Measurements from ENCODE around the gene CCDC87. TPM values are rescaled to one million over a fixed set of nuclear protein-coding genes. Genes with fewer than 3 reads are reported as not detected.

The CCDC87 gene
- total RNA-seq, 1 donor from 2014 or later = 0.54 TPM

DNA sequence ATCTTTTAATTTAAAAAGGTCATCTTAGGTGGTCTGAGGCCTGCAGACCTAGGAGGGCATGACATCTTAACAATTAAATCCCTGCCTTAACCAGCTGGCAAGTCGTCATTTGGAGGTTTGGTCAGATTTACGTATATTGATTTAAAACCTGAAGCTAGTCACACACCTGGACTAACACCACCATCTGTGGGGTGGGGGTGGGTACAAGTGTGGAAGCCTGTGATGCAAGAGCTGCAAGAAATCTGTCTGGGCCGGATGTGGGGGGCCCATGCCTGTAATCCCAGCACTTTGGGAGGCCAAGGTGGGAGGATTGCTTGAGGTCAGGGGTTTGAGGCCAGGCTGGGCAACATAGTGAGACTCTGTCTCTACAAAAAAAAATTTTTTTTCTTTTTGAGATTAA lies 11.6 kb downstream of the CCDC87 start:
- H3K9me3 Mint-ChIP-seq (ENCODE audit: unreplicated experiment) = peaks cover 4% of the 10 kb centered on the region
- no peaks in the 10 kb centered on the region for H3K36me3 Mint-ChIP-seq (ENCODE audit: low read depth, unreplicated experiment)
- peaks cover 5% of the 10 kb centered on the region for H3K27me3 Mint-ChIP-seq (ENCODE audit: unreplicated experiment)
- no peak for DNase-seq (ENCODE audit: low spot score)
- TF ChIP-seq, protein P1, sequence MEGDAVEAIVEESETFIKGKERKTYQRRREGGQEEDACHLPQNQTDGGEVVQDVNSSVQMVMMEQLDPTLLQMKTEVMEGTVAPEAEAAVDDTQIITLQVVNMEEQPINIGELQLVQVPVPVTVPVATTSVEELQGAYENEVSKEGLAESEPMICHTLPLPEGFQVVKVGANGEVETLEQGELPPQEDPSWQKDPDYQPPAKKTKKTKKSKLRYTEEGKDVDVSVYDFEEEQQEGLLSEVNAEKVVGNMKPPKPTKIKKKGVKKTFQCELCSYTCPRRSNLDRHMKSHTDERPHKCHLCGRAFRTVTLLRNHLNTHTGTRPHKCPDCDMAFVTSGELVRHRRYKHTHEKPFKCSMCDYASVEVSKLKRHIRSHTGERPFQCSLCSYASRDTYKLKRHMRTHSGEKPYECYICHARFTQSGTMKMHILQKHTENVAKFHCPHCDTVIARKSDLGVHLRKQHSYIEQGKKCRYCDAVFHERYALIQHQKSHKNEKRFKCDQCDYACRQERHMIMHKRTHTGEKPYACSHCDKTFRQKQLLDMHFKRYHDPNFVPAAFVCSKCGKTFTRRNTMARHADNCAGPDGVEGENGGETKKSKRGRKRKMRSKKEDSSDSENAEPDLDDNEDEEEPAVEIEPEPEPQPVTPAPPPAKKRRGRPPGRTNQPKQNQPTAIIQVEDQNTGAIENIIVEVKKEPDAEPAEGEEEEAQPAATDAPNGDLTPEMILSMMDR (IDR thresholded peaks at IDR 0.05; ENCODE audit: unreplicated experiment) = no peak
- H3K27ac Mint-ChIP-seq (ENCODE audit: unreplicated experiment) = no peak overlapping the region
- no peaks in the 10 kb centered on the region for H3K4me1 Mint-ChIP-seq (ENCODE audit: unreplicated experiment)
- H3K4me3 Mint-ChIP-seq (ENCODE audit: unreplicated experiment) = no peak overlapping the region

DNA sequence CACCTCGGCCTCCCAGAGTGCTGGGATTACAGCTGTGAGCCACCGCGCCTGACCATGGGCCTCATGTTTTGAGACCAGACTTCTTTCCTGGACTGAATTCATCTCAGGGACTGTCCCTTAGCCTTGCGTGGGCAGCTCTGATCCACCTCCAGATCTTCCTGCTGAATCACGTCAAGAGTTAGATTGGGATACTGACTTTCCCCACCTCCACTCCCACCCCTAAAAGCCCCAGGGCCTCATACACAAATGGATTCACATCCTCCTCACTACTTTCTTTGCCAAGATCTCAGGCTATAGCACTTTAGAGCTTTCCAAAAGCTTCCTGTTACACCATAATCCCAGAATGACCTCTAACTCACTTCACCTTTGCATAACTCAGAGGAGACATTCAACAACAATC lies 12.1 kb downstream of the CCDC87 start:
- Mint-ChIP-seq H3K4me3 (ENCODE audit: unreplicated experiment) (no peak overlapping the region), H3K36me3 (ENCODE audit: low read depth, unreplicated experiment) (no peaks in the 10 kb centered on the region)

DNA sequence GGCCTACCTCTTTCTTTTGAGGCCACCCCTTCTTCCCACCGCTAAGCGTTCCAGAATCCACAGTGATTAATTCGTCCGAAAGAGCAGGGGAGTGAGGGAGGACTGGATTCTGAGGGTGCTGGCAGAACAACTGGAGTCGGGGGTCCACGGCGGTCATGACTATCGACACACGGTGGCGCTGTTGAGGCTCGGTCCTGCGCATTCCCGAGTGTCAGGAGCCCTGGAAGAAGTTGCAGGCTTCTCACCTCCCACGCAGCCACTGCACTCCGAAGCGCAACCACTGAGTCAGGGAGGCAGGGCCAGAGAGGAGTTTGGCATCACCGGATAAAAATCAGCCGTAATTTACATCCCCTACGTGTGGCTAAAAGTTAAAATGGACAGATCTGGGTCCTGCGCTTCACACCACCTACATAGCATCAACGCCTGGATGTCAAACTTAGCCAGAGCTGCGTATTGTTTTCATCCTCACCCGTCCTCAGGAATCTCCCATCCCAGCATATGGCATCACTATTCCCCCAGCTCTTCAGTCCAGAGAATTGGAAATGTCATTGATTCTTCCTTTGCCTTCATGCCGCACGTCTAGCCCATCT lies 13.8 kb downstream of the CCDC87 start:
- no peak overlapping the region for H3K4me3 Mint-ChIP-seq (ENCODE audit: unreplicated experiment)
- peaks cover 5% of the 10 kb centered on the region for H3K27me3 Mint-ChIP-seq (ENCODE audit: unreplicated experiment)
- peaks cover 2% of the 10 kb centered on the region for H3K36me3 Mint-ChIP-seq (ENCODE audit: low read depth, unreplicated experiment)
- H3K27ac Mint-ChIP-seq (ENCODE audit: unreplicated experiment) = no peak overlapping the region
- H3K9me3 Mint-ChIP-seq (ENCODE audit: unreplicated experiment) = peaks cover 4% of the 10 kb centered on the region
- TF ChIP-seq, protein P1 (IDR thresholded peaks at IDR 0.05; ENCODE audit: unreplicated experiment) = peak; percentile 81
- DNase-seq (ENCODE audit: low spot score) = peak; percentile 86
- H3K4me1 Mint-ChIP-seq (ENCODE audit: unreplicated experiment) = no peaks in the 10 kb centered on the region

More for the DNA sequence above, 12.1 kb downstream of the CCDC87 start:
- Mint-ChIP-seq H3K27me3 (ENCODE audit: unreplicated experiment) (peaks cover 5% of the 10 kb centered on the region), H3K9me3 (ENCODE audit: unreplicated experiment) (peaks cover 4% of the 10 kb centered on the region), H3K27ac (ENCODE audit: unreplicated experiment) (no peak overlapping the region), H3K4me1 (ENCODE audit: unreplicated experiment) (no peaks in the 10 kb centered on the region)
- no peak for DNase-seq (ENCODE audit: low spot score)
- TF ChIP-seq, protein P1 (IDR thresholded peaks at IDR 0.05; ENCODE audit: unreplicated experiment) = no peak

DNA sequence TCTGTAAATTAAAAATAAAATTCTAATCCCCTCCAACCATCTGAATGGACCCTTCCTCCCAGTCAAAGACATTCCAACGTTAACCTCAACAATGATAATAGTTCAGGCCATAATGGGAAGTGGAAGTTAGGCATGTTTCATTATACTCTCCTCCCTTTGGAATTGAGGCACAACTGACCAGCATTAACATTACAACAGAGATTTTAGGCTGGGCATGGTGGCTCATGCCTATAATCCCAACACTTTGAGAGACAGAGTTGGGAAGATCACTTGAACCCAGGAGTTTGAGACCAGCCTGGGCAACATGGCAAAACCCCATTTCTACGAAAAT lies 22.0 kb downstream of the CCDC87 start:
- no peak for DNase-seq (ENCODE audit: low spot score)
- Mint-ChIP-seq H3K27me3 (ENCODE audit: unreplicated experiment) (peaks cover 4% of the 10 kb centered on the region), H3K27ac (ENCODE audit: unreplicated experiment) (no peak overlapping the region), H3K36me3 (ENCODE audit: low read depth, unreplicated experiment) (peaks cover 7% of the 10 kb centered on the region), H3K4me3 (ENCODE audit: unreplicated experiment) (no peak overlapping the region), H3K9me3 (ENCODE audit: unreplicated experiment) (no peaks in the 10 kb centered on the region), H3K4me1 (ENCODE audit: unreplicated experiment) (no peaks in the 10 kb centered on the region)
- TF ChIP-seq, protein P1 (IDR thresholded peaks at IDR 0.05; ENCODE audit: unreplicated experiment) = no peak

DNA sequence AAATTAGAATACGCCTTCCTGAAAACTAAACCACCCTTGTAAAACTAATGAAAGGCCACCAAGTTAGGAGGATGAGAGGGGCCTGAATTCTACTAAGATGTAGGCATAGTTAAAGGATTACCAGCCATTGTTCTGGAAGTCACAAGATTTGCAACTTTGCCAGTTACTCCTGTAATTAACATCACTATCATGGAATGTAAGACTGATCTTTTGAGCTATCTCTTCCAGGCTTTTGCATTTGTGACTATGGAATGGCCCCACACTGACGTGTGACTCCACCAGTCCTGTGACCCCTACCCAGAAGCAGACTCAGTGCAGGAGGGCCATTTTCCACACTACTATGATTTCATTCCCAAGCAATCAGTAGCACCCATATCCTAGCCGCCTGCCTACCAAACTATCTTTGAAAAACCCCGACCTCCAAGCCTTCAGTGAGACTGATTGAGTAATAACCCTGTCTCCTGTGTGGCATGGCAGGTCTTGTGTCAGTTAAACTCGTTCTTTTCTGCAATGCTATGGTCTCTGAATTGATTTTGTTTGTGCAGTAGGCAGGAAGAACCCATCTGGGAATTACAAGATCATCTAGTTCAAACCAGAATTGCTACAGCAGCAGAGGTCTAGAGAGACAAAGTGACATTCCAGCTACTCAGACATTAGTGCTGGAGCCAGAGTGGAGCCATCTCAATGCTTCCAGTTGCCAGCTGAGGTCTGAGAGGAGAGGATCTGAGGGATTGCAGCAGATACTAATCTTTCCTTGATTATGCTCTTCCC lies 22.6 kb downstream of the CCDC87 start:
- H3K4me3 Mint-ChIP-seq (ENCODE audit: unreplicated experiment) = no peak overlapping the region
- H3K36me3 Mint-ChIP-seq (ENCODE audit: low read depth, unreplicated experiment) = peaks cover 7% of the 10 kb centered on the region
- H3K9me3 Mint-ChIP-seq (ENCODE audit: unreplicated experiment) = no peaks in the 10 kb centered on the region
- no peak for DNase-seq (ENCODE audit: low spot score)
- no peak overlapping the region for H3K27ac Mint-ChIP-seq (ENCODE audit: unreplicated experiment)
- TF ChIP-seq, protein P1 (IDR thresholded peaks at IDR 0.05; ENCODE audit: unreplicated experiment) = no peak
- H3K4me1 Mint-ChIP-seq (ENCODE audit: unreplicated experiment) = no peaks in the 10 kb centered on the region
- H3K27me3 Mint-ChIP-seq (ENCODE audit: unreplicated experiment) = peaks cover 4% of the 10 kb centered on the region

Measured in endothelial cell (in vitro differentiated cells).